MM.1S (cell line): ENCODE data around the gene CACNG7.

Experiments used
- CTCF ChIP-seq: fragments of 300-600 bp; sonication (generic); IDR thresholded peaks from 2 replicates; pipeline ENCODE4 v1.5.1; 2016; ENCODE audit warnings: antibody characterized with exemption, low read length, mixed read lengths
- EZH2 ChIP-seq: fragments of 300-600 bp; sonication (generic); optimal IDR thresholded peaks from 2 replicates; pipeline ENCODE3; 2017; ENCODE audit warnings: low read depth, mild to moderate bottlenecking, antibody characterized with exemption, low read length, mixed read lengths
- EZH2phosphoT487 ChIP-seq: fragments of 300-600 bp; sonication (generic); IDR thresholded peaks from 2 replicates; pipeline ENCODE4 v1.6.1; 2018; ENCODE audit warnings: antibody characterized with exemption, low read length

GRCh38 chr19:53904909-53905308 lies 4.2 kb upstream of the CACNG7 start:
- TF ChIP-seq CTCF (no peak), EZH2 (no peak), EZH2phosphoT487 (no peak)
